Osteoblast (primary cell): ENCODE results near the gene INPP4A. TPM values are rescaled to one million over a fixed set of nuclear protein-coding genes. Genes with fewer than 3 reads are reported as not detected.

Experiments
- DNase-seq: peaks from one replicate; pipeline ENCODE4 v3.0.0; 2011; ENCODE audit warnings: low spot score, mixed read lengths; ENCODE audit not compliant: insufficient read length; ENCODE audit errors: missing footprints
- H2AFZ ChIP-seq: 2 replicates; pipeline ENCODE4 v1.6.0; 2011; ENCODE audit warnings: mild to moderate bottlenecking, low read length
- H3K27ac ChIP-seq: 2 replicates; pipeline ENCODE4 v1.5.1; 2011; ENCODE audit warnings: mild to moderate bottlenecking, low read depth, low read length, moderate library complexity
- H3K27me3 ChIP-seq: 2 replicates; pipeline ENCODE4 v1.6.0; 2012; ENCODE audit warnings: mild to moderate bottlenecking, control low read depth, inconsistent platforms, low read length, moderate library complexity; ENCODE audit not compliant: insufficient read depth
- H3K36me3 ChIP-seq: 2 replicates; pipeline ENCODE4 v1.5.1; 2011; ENCODE audit warnings: mild to moderate bottlenecking, low read length, control low read depth, moderate library complexity; ENCODE audit not compliant: insufficient read depth
- H3K4me1 ChIP-seq: 2 replicates; pipeline ENCODE4 v1.5.1; 2011; ENCODE audit warnings: mild to moderate bottlenecking, low read length, control low read depth, moderate library complexity; ENCODE audit not compliant: insufficient read depth
- H3K4me2 ChIP-seq: 2 replicates; pipeline ENCODE4 v1.6.0; 2011; ENCODE audit warnings: mild to moderate bottlenecking, low read length; ENCODE audit not compliant: insufficient read depth
- H3K4me3 ChIP-seq: fragments of 200-600 bp; sonication (generic); 3 replicates; pipeline ENCODE4 v1.5.1; 2012; ENCODE audit warnings: mild to moderate bottlenecking, low read length, inconsistent platforms; ENCODE audit not compliant: insufficient read depth
- H3K79me2 ChIP-seq: 2 replicates; pipeline ENCODE4 v1.6.0; 2012; ENCODE audit warnings: mild to moderate bottlenecking, low read length, control low read depth, inconsistent platforms; ENCODE audit not compliant: insufficient read depth
- H3K9me3 ChIP-seq: 2 replicates; pipeline ENCODE4 v1.5.1; 2011; ENCODE audit warnings: low read depth, low read length, control low read depth
- H4K20me1 ChIP-seq: 2 replicates; pipeline ENCODE4 v1.6.0; 2012; ENCODE audit warnings: mild to moderate bottlenecking, low read length, control low read depth; ENCODE audit not compliant: insufficient read depth
- total RNA-seq: library from RNA; depleted of rRNA; stranded (reverse); fragments of >200 nt; gene quantifications from 2 replicates; pipeline ENCODE4 v1.2.3, GENCODE V29; 2012
- TF ChIP-seq, protein P1 (sequence below): IDR thresholded peaks from 2 replicates; pipeline ENCODE4 v1.5.1; 2011; ENCODE audit warnings: mild to moderate bottlenecking, low read depth, low read length, moderate library complexity; ENCODE audit errors: extremely low read depth

INPP4A gene
- total RNA-seq, 1 donor = 25.7 TPM

DNA sequence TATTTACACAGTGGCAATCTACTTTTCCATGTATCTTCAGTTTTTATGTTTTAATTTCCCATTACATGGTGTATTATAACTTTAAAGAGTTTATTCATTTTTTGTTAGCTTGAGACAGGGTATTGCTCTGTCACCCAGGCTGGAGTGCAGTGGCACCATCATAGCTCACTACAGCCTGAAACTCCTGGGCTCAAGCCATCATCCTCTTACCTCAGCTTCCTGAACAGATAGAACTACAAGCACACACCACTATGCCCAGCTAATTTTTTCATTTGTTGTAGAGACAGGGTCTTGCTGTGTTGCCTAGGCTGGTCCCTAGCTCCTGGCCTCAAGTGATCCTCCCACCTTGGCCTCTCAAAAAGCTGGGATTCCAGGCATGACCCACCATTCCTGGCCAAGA lies 96.8 kb downstream of the INPP4A start:
- peaks cover 8% of the 10 kb centered on the region for H3K4me1 ChIP-seq
- peaks cover 30% of the 10 kb centered on the region for H3K36me3 ChIP-seq
- H2AFZ ChIP-seq = no peak overlapping the region
- TF ChIP-seq, protein P1, sequence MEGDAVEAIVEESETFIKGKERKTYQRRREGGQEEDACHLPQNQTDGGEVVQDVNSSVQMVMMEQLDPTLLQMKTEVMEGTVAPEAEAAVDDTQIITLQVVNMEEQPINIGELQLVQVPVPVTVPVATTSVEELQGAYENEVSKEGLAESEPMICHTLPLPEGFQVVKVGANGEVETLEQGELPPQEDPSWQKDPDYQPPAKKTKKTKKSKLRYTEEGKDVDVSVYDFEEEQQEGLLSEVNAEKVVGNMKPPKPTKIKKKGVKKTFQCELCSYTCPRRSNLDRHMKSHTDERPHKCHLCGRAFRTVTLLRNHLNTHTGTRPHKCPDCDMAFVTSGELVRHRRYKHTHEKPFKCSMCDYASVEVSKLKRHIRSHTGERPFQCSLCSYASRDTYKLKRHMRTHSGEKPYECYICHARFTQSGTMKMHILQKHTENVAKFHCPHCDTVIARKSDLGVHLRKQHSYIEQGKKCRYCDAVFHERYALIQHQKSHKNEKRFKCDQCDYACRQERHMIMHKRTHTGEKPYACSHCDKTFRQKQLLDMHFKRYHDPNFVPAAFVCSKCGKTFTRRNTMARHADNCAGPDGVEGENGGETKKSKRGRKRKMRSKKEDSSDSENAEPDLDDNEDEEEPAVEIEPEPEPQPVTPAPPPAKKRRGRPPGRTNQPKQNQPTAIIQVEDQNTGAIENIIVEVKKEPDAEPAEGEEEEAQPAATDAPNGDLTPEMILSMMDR = no peak
- no peak overlapping the region for H3K4me3 ChIP-seq
- H3K79me2 ChIP-seq = no peaks in the 10 kb centered on the region
- H4K20me1 ChIP-seq = no peaks in the 10 kb centered on the region
- H3K9me3 ChIP-seq = no peaks in the 10 kb centered on the region
- H3K27me3 ChIP-seq = no peaks in the 10 kb centered on the region
- DNase-seq = no peak
- no peak overlapping the region for H3K27ac ChIP-seq
- H3K4me2 ChIP-seq = no peak overlapping the region

DNA sequence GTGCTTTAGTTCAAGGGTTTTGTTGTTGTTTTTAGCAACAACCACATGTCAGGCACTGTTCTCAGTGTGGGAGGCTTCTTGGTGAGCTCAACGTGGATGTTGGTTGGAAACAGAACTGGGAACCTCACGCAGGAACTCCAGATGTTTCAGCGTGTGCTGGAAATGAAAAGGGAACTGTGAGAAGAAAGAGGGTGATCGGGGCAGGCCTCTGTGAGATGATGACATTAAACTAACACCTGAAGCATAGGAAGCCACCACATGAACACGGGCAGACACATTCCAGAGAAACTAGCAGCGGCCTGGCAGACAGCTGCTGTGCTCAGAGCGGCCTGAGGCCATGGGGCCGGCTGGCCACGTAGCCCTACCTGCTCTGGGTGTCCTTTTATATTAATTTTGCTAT lies 97.2 kb downstream of the INPP4A start:
- H3K36me3 ChIP-seq = peaks cover 30% of the 10 kb centered on the region
- H2AFZ ChIP-seq = no peak overlapping the region
- H3K79me2 ChIP-seq = no peaks in the 10 kb centered on the region
- no peaks in the 10 kb centered on the region for H3K27me3 ChIP-seq
- H3K27ac ChIP-seq = no peak overlapping the region
- H3K4me3 ChIP-seq = no peak overlapping the region
- TF ChIP-seq, protein P1 = no peak
- no peaks in the 10 kb centered on the region for H4K20me1 ChIP-seq
- H3K4me1 ChIP-seq = peaks cover 8% of the 10 kb centered on the region
- no peak overlapping the region for H3K4me2 ChIP-seq
- H3K9me3 ChIP-seq = no peaks in the 10 kb centered on the region
- no peak for DNase-seq

DNA sequence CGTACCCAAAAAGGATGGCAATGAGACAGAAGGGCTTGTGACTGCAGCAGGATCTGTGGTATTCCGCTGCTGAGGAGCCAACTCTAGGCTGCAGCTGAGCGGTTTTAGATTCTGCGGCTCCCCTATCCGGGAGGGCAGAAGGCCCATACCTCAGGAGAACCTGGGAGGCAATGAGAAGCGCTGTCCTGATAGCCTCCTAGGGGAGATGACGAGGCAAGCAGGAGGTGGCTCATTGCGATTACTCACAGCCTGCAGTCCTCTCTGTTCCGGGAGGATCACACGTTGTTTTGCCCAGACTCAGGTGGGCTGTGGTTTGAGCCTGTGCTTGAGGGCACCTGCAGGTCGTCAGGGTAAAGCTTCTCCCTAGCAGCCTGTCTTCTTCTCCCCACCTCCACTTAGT lies 98.6 kb downstream of the INPP4A start:
- Histone ChIP-seq H3K9me3 (no peaks in the 10 kb centered on the region), H3K27me3 (no peaks in the 10 kb centered on the region), H2AFZ (no peak overlapping the region), H3K36me3 (peaks cover 26% of the 10 kb centered on the region), H3K27ac (no peak overlapping the region), H3K4me2 (no peak overlapping the region), H3K79me2 (no peaks in the 10 kb centered on the region), H3K4me3 (no peak overlapping the region), H4K20me1 (no peaks in the 10 kb centered on the region), H3K4me1 (peaks cover 4% of the 10 kb centered on the region)
- TF ChIP-seq, protein P1 = no peak
- no peak for DNase-seq

DNA sequence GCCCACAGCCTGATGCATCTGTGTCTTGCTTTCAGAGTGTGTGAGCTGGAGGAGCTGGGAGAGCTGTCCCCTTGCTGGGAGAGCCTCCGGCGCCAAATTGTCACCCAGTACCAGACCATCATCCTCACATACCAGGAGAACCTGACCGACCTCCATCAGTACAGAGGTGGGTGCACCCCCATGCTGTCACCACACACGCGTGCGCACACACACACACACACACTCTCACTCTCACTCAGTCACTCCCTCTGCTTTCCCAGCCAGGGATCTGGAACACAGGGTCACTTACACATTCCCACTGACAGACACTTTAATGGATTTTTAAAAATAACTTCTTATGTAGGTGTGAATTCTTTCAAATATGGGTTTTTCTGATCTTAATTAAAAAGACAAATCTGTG lies 99.2 kb downstream of the INPP4A start:
- Histone ChIP-seq H3K27me3 (no peaks in the 10 kb centered on the region), H3K27ac (no peak overlapping the region), H3K4me3 (no peak overlapping the region), H3K79me2 (no peaks in the 10 kb centered on the region), H3K36me3 (peaks cover 26% of the 10 kb centered on the region), H3K9me3 (no peaks in the 10 kb centered on the region), H3K4me2 (no peak overlapping the region), H3K4me1 (peaks cover 1% of the 10 kb centered on the region), H4K20me1 (no peaks in the 10 kb centered on the region), H2AFZ (no peak overlapping the region)
- no peak for DNase-seq
- TF ChIP-seq, protein P1 = no peak
